CD4-positive, alpha-beta T cell treated with Interleukin-1 beta for 1 hour (primary cell): ENCODE results near the gene DRD2.
A peak's percentile ranks its signal among the peaks of the same experiment; 100 is the strongest.

Experiments used
- DNase-seq, 2 donors: peaks; one replicate each; pipeline ENCODE4 v3.0.0-alpha.2; 2020 to 2022

The DRD2 gene

GRCh38 chr11:113397212-113397611, 78.0 kb downstream of the DRD2 start:
- no peak for DNase-seq

GRCh38 chr11:113396690-113397089, 78.5 kb downstream of the DRD2 start:
- DNase-seq = no peak

GRCh38 chr11:113395782-113396336, 79.3 kb downstream of the DRD2 start:
- DNase-seq = no peak

- DNase-seq = no peak
Measured at GRCh38 chr11:113394919-113395318, 80.3 kb downstream of the DRD2 start.

- no peak for DNase-seq
Measured at GRCh38 chr11:113393501-113393985, 81.7 kb downstream of the DRD2 start.

GRCh38 chr11:113392236-113392921, 82.8 kb downstream of the DRD2 start:
- DNase-seq = no peak

GRCh38 chr11:113389272-113389671, 85.9 kb downstream of the DRD2 start:
- DNase-seq = no peak

GRCh38 chr11:113387605-113388211, 87.5 kb downstream of the DRD2 start, which contains the start of gene ANKK1:
Gene ANKK1, plus strand, starts transcription at chr11:113387779. Its CDS starts 106 bp downstream, at chr11:113387885.
- DNase-seq = no peak

- no peak for DNase-seq
Measured at GRCh38 chr11:113386866-113387265, 88.3 kb downstream of the DRD2 start.

- no peak for DNase-seq
Measured at GRCh38 chr11:113385749-113386148, 89.4 kb downstream of the DRD2 start.

GRCh38 chr11:113384551-113384950, 90.6 kb downstream of the DRD2 start:
- no peak for DNase-seq

- no peak for DNase-seq
Measured at GRCh38 chr11:113382121-113382520, 93.1 kb downstream of the DRD2 start.

- no peak for DNase-seq
Measured at GRCh38 chr11:113378692-113379091, 96.5 kb downstream of the DRD2 start.

GRCh38 chr11:113377681-113378412, 97.4 kb downstream of the DRD2 start:
- DNase-seq = no peak

- DNase-seq = peak in 1 of 2 donors; percentile 33
Measured at GRCh38 chr11:113376156-113376555, 99.0 kb downstream of the DRD2 start.

- DNase-seq = no peak
Measured at GRCh38 chr11:113375402-113375801, 99.8 kb downstream of the DRD2 start.

- DNase-seq = no peak
Measured at GRCh38 chr11:113373981-113374560, 101.1 kb downstream of the DRD2 start.

GRCh38 chr11:113373306-113373705, 101.9 kb downstream of the DRD2 start:
- DNase-seq = no peak

- DNase-seq = no peak
Measured at GRCh38 chr11:113372309-113372708, 102.9 kb downstream of the DRD2 start.

GRCh38 chr11:113370634-113371033, 104.6 kb downstream of the DRD2 start:
- no peak for DNase-seq

- no peak for DNase-seq
Measured at GRCh38 chr11:113369411-113369810, 105.8 kb downstream of the DRD2 start.

- no peak for DNase-seq
Measured at GRCh38 chr11:113365895-113366294, 109.3 kb downstream of the DRD2 start.

GRCh38 chr11:113363996-113364641, 111.1 kb downstream of the DRD2 start:
- no peak for DNase-seq
